K562 (cell line): Measurements from ENCODE around the gene CCDC97. TPM values are rescaled to one million over a fixed set of nuclear protein-coding genes. Genes with fewer than 3 reads are reported as not detected.

ENCODE experiments used
- CREB5 ChIP-seq: fragments of 250-450 bp; sonication (Bioruptor Pico); IDR thresholded peaks from 2 replicates; pipeline ENCODE4 v1.5.0; 2020; ENCODE audit warnings: mild to moderate bottlenecking
- EZH2 ChIP-seq: IDR thresholded peaks from 2 replicates; pipeline ENCODE4 v1.6.1; 2012; ENCODE audit warnings: low read depth, mild to moderate bottlenecking, inconsistent platforms, low read length, borderline replicate concordance
- FOSL1 ChIP-seq: fragments of 200-800 bp; sonication (Bioruptor generic); conservative IDR thresholded peaks from 2 replicates; pipeline ENCODE4 v1.6.1; 2016; ENCODE audit warnings: missing genetic modification characterization, missing compliant biosample characterization
- HDAC8 ChIP-seq: fragments of 450-650 bp; IDR thresholded peaks from 2 replicates; pipeline ENCODE4 v1.6.1; 2016; ENCODE audit warnings: mild to moderate bottlenecking, missing genetic modification characterization, moderate library complexity, missing compliant biosample characterization
- MAX ChIP-seq: sonication (generic); formaldehyde crosslinking; IDR thresholded peaks from 2 replicates; pipeline ENCODE4 v1.9.0; 2022; ENCODE audit warnings: mild to moderate bottlenecking, missing genetic modification reagents
- MITF ChIP-seq: IDR thresholded peaks from 2 replicates; pipeline ENCODE4 v1.6.1; 2014; ENCODE audit warnings: antibody characterized with exemption
- NCOA6 ChIP-seq: fragments of 450-650 bp; IDR thresholded peaks from 2 replicates; pipeline ENCODE4 v1.6.1; 2017; ENCODE audit warnings: mild to moderate bottlenecking
- NFE2L1 ChIP-seq: fragments of 450-650 bp; IDR thresholded peaks from 2 replicates; pipeline ENCODE4 v1.6.1; 2016; ENCODE audit warnings: missing genetic modification characterization, low read depth, mild to moderate bottlenecking, missing compliant biosample characterization, moderate library complexity, borderline replicate concordance
- NR2F6 ChIP-seq: fragments of 450-650 bp; formaldehyde crosslinking; IDR thresholded peaks from 2 replicates; pipeline ENCODE4 v1.4.0; 2020; ENCODE audit warnings: mild to moderate bottlenecking
- RBFOX2 ChIP-seq: fragments of 200-400 bp; formaldehyde crosslinking; IDR thresholded peaks from 2 replicates; pipeline ENCODE4 v1.6.1; 2017; ENCODE audit warnings: low read depth, mild to moderate bottlenecking, low read length, moderate library complexity
- RBM17 ChIP-seq: fragments of 200-400 bp; formaldehyde crosslinking; IDR thresholded peaks from 2 replicates; pipeline ENCODE4 v1.6.1; 2017; ENCODE audit warnings: low read depth, mild to moderate bottlenecking, low read length, borderline replicate concordance
- SMARCE1 ChIP-seq: fragments of 450-650 bp; IDR thresholded peaks from 2 replicates; pipeline ENCODE4 v1.7.1; 2016; ENCODE audit warnings: mild to moderate bottlenecking
- SMC3 ChIP-seq: conservative IDR thresholded peaks from 2 replicates; pipeline ENCODE4 v1.6.1; 2011; ENCODE audit warnings: low read depth, low read length, improper control_type of control experiment; ENCODE audit not compliant: insufficient read depth
- SOX6 ChIP-seq: fragments of 450-650 bp; IDR thresholded peaks from 2 replicates; pipeline ENCODE4 v1.6.1; 2014; ENCODE audit warnings: mild to moderate bottlenecking
- TCF3 ChIP-seq: sonication (generic); formaldehyde crosslinking; IDR thresholded peaks from 2 replicates; pipeline ENCODE4 v1.4.0; 2020; ENCODE audit warnings: mild to moderate bottlenecking, missing genetic modification reagents
- TEAD4 ChIP-seq, 2 experiments: sonication (generic) in 1 of 2; formaldehyde crosslinking in 1 of 2; IDR thresholded peaks; 2 replicates each; pipeline versions ENCODE4 v1.6.1 to v1.8.0; 2012 to 2022; ENCODE audit warnings: borderline replicate concordance in 1 of 2, inconsistent platforms in 1 of 2, low read length in 1 of 2, mild to moderate bottlenecking in 1 of 2, missing genetic modification reagents in 1 of 2
- ZNF408 ChIP-seq: fragments of 250-450 bp; sonication (Bioruptor Pico); IDR thresholded peaks from 2 replicates; pipeline ENCODE4 v1.4.0; 2020; ENCODE audit warnings: low read depth, mild to moderate bottlenecking, moderate library complexity
- ZNF561 ChIP-seq: fragments of 450-650 bp; formaldehyde crosslinking; conservative IDR thresholded peaks from 2 replicates; pipeline ENCODE4 v1.4.0; 2020; ENCODE audit warnings: mild to moderate bottlenecking, moderate library complexity
- ZNF609 ChIP-seq: sonication (generic); formaldehyde crosslinking; IDR thresholded peaks from 2 replicates; pipeline ENCODE4 v1.8.1; 2023; ENCODE audit warnings: missing genetic modification reagents, mild to moderate bottlenecking, borderline replicate concordance
- ZNF717 ChIP-seq: fragments of 250-450 bp; sonication (Bioruptor Pico); IDR thresholded peaks from 2 replicates; pipeline ENCODE4 v1.5.0; 2021
- ZNF77 ChIP-seq: fragments of 250-450 bp; sonication (Bioruptor Pico); IDR thresholded peaks from 2 replicates; pipeline ENCODE4 v1.5.0; 2020
- polyA plus RNA-seq, 8 experiments: library from polyadenylated mRNA; depleted of rRNA in 4 of 8; stranded (reverse) in 5 of 8; unstranded in 3 of 8; fragments of >200 nt; fragmentation: Nextera tagmentation in 2 of 8; fragmentation: Illumina TruSeq in 1 of 8; extraction: Ambion mirVana in 2 of 8; extraction: Trizol in 1 of 8; gene quantifications; 2 replicates each; pipeline versions ENCODE4 v1.2.1 to v1.2.3, GENCODE V29; 2011 to 2014; ENCODE audit warnings: inconsistent platforms in 1 of 8, missing spikeins in 1 of 8
- total RNA-seq, 7 experiments: library from RNA; depleted of rRNA in 6 of 7; stranded (reverse); fragments of >200 nt in 6 of 7; fragmentation: Illumina TruSeq in 2 of 7; extraction: Trizol in 2 of 7; gene quantifications; 2 replicates each; pipeline versions ENCODE4 v1.2.1 to v1.2.3, GENCODE V29; 2011 to 2021; ENCODE audit warnings: low replicate concordance in 1 of 7

The CCDC97 gene
- total and polyA plus RNA-seq, 9 of the 15 experiments (the other 6 are each of a cell fraction or from before 2014, with no cell fraction given): 0.60 to 16.5 (median 7.0) TPM

- no peak for TF ChIP-seq EZH2
- no peak for TF ChIP-seq NFE2L1 (tag)
- no peak for TF ChIP-seq CREB5
- no peak for TF ChIP-seq MITF
- TF ChIP-seq SOX6: peak; percentile 74
- no peak for TF ChIP-seq HDAC8
- TF ChIP-seq ZNF561: no peak
- no peak for TF ChIP-seq ZNF609
- TF ChIP-seq RBM17: no peak
- TF ChIP-seq MAX (CRISPR knock-in tag): 0 out of 2 replicates have a peak, but pooled peaks have one; percentile 17
- TF ChIP-seq TEAD4 (IDR thresholded peaks at IDR 0.05; ENCODE audit: low read length): peak; percentile 76
- no peak for TF ChIP-seq TEAD4 (CRISPR knock-in tag; IDR thresholded peaks at IDR 0.05; ENCODE audit: borderline replicate concordance)
- TF ChIP-seq SMC3: no peak
- TF ChIP-seq TCF3 (CRISPR knock-in tag): peak; percentile 74
- peak; percentile 98 for TF ChIP-seq FOSL1 (tag)
- peak; percentile 64 for TF ChIP-seq RBFOX2
- no peak for TF ChIP-seq ZNF408 (CRISPR knock-in tag)
- TF ChIP-seq ZNF717 (CRISPR knock-in tag): no peak; the same call in 1 of the 2 replicates
- TF ChIP-seq NCOA6: no peak
- no peak for TF ChIP-seq NR2F6 (CRISPR knock-in tag)
- peak; percentile 97 for TF ChIP-seq SMARCE1
- TF ChIP-seq ZNF77 (CRISPR knock-in tag): no peak
Observed at GRCh38 chr19:41323430-41324125, 13.6 kb downstream of the CCDC97 start (continued).
